ENCODE measurements around the gene RTN4RL2.
"Not testable (repeated sequence)": the region's sequence is repeated elsewhere in the genome, so short reads cannot be mapped to it uniquely, and the experiment has no call there.

The RTN4RL2 gene

DNA sequence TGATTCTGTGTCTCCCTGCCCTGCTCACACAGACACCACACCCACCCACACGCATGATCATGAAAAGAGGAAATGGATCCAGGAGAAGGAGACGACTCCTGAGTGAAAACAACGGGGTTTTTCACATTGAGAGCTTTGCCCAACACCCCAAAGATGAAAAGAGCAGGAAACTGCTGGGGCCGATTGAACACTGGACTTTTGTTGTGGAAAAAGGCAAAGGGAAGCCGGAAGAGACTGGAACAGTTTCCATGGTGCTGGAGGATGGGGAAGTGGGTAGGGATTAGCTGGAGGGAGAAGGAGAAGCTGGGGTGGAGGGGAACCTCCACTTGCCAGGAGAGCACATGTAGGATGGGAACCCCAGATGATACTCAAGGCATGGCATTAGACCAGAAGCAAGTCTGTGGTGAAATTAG, 28.2 kb upstream of the RTN4RL2 start:
- FAIRE-seq (no peak), DNase-seq (ENCODE audit: insufficient read length, low spot score) (no peak)

GRCh38 chr11:57432714-57433163, 27.6 kb upstream of the RTN4RL2 start:
- FAIRE-seq (peak; percentile 21), DNase-seq (ENCODE audit: insufficient read length, low spot score) (no peak)

GRCh38 chr11:57434640-57435546, 25.4 kb upstream of the RTN4RL2 start:
- DNase-seq (ENCODE audit: insufficient read length, low spot score) (no peak), FAIRE-seq (no peak)

- no peak for FAIRE-seq
- no peak for DNase-seq (ENCODE audit: insufficient read length, low spot score)
Observed at GRCh38 chr11:57436031-57436430, 24.3 kb upstream of the RTN4RL2 start.

GRCh38 chr11:57438345-57439285, 21.7 kb upstream of the RTN4RL2 start:
- DNase-seq (ENCODE audit: insufficient read length, low spot score) (no peak), FAIRE-seq (no peak)

- FAIRE-seq: no peak
Observed at GRCh38 chr11:57439786-57440185, 20.5 kb upstream of the RTN4RL2 start.

DNA sequence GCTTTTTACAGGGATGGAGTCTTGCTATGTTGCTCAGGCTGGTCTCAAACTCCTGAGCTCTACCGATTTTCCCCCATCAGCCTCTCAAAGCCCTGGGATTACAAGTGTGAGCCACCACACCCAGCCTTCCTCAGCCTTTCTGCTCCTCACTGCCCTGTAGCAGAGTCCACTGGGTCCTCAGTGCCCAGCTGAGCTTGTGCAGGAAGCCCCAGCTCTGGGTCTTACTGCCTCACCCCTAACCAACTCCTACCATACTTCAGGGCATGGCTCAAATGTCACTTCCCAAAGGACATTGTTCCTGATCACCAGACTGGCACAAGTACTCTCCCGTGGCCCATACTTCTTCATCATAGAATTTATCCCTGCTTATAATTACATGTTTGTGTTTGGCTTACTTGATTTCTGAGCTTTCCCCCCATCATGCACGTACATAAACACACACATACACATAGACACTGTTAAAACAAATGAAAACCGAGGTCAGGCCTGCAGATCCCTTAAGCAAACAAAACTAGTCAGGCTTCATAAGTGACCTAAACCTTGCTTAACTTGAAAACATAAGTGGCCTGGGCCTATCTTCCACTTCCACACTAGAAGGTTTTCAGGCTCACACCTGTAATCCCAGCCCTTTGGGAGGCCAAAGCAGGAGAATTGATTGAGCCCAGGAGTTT, 19.4 kb upstream of the RTN4RL2 start:
- FAIRE-seq (no peak), DNase-seq (ENCODE audit: insufficient read length, low spot score) (no peak)

More at GRCh38 chr11:57439786-57440185, 20.5 kb upstream of the RTN4RL2 start:
- no peak for DNase-seq (ENCODE audit: insufficient read length, low spot score)

GRCh38 chr11:57444362-57445121, 15.8 kb upstream of the RTN4RL2 start:
- DNase-seq (ENCODE audit: insufficient read length, low spot score): no peak
- FAIRE-seq: no peak

GRCh38 chr11:57445122-57445394, 15.3 kb upstream of the RTN4RL2 start:
- not testable (repeated sequence) for DNase-seq (ENCODE audit: insufficient read length, low spot score); FAIRE-seq

DNA sequence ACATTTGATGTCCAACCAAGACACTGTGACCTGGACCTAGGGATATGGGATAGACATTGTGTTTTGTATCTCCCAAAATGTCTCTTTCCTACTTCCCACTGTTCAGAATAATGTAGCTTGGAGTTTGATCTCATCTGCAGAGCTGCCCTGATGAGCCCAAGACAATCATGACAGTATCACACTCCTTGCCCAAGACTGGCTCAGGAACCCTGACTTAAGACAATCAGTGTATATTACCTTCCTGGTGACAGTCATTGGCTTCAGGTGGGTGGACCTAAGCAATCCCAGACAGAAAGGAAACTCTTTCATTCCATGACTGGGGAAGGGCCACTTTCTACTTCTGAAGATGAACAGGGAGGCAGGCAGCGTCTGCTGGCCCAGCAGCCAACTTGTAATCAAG, 14.3 kb upstream of the RTN4RL2 start:
- no peak for FAIRE-seq
- no peak for DNase-seq (ENCODE audit: insufficient read length, low spot score)

GRCh38 chr11:57453543-57454177, 6.7 kb upstream of the RTN4RL2 start:
- no peak for FAIRE-seq
- no peak for DNase-seq (ENCODE audit: insufficient read length, low spot score)

DNA sequence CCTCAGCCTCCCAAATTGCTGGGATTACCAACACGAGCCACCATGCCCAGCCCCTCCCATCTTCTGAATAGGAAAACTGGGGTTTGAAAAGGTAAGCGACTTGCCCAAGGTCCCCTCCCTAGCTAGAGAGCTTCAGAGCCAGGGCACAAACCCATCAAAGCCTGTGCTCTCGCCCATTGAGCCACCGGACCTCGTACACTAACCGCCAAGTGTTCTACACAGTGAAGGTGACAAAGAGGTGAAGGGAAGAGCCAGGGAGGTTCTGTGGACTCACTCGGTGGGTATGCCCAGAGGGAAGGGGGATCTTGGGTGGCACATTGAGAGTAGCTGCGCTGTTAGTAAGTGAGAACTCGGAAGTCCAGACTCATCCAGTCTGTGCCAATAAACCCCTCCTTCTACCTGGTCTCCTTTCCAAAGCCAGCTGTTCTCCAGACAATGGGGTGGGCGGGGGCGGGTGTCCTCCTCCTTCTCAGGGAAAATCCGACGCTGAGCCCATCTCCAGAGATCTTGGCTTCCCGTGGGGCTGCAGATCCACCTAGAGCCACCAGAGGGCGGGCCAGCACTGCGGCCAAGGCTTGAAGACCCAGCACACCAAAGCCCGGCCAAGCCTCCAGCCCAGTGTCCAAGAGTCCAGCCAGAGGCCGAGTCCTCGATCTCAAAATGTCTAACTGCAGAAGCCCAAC, 3.2 kb upstream of the RTN4RL2 start:
- no peak for DNase-seq (ENCODE audit: insufficient read length, low spot score)
- FAIRE-seq: peak; percentile 96

DNA sequence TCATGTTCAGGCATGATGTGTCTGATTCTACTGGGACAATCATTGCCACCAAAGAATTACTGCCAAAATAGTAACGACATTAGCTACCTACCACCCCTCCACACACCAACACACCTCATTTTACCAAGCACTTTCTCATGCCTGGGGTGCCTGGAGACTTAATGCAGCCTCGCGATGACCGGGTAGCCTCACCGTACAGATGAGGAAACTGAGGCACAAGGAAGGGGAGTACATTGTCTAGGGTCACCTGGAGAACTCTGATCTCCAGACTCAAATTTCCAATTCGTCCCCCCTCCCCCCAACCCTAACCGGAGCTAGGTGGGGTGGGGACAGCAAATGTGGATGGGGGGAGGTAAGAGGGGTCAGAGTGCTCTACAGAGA, 2.7 kb upstream of the RTN4RL2 start:
- DNase-seq (ENCODE audit: insufficient read length, low spot score) (no peak), FAIRE-seq (no peak)

DNA sequence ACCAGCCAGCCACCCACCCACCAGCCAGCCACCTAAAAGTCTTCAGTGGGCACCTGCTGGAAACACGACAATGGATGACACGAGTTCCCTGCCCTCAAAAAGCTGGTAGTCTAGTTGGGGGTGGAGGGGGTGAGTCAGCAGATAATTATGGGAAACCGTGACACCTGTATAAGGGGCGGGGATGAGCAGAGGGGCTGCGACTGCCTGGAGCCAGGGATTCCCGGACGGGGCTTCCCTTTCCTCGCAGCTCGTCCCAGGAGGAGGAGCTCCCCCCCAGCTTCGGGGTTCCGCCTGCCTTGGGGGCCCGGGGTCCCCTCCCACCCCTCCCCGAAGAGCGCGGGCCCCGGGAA, 2.3 kb upstream of the RTN4RL2 start:
- DNase-seq (ENCODE audit: insufficient read length, low spot score) (no peak), FAIRE-seq (peak; percentile 55)

GRCh38 chr11:57458410-57459163, 1.7 kb upstream of the RTN4RL2 start:
- no peak for DNase-seq (ENCODE audit: insufficient read length, low spot score)

GRCh38 chr11:57459164-57460021, 935 bp upstream of the RTN4RL2 start:
- DNase-seq (ENCODE audit: insufficient read length, low spot score): no peak
- FAIRE-seq: peak; percentile 60

More at GRCh38 chr11:57458410-57459163, 1.7 kb upstream of the RTN4RL2 start:
- FAIRE-seq: peak; percentile 35

Data from GM19239 (cell line).